Upper lobe of left lung (tissue), 4 donors: ENCODE results near the gene MAP1LC3A.

ENCODE experiments used
- CTCF ChIP-seq, 6 experiments: fragments of 450-650 bp in 4 of 6; fragments of 200-600 bp in 2 of 6; sonication (generic) in 2 of 6; IDR thresholded peaks; one replicate each; pipeline ENCODE4 v1.5.1; 2016 to 2019; ENCODE audit warnings: antibody characterized with exemption in 6 of 6
- EP300 ChIP-seq, 4 donors: sonication (generic); formaldehyde crosslinking; IDR thresholded peaks; one replicate each; pipeline ENCODE4 v1.5.1; 2017; ENCODE audit warnings: antibody characterized with exemption in 4 of 4, control low read depth in 2 of 4
- POLR2A ChIP-seq, 4 donors: fragments of 450-650 bp; IDR thresholded peaks; one replicate each; pipeline ENCODE4 v1.5.1; 2016 to 2017; ENCODE audit warnings: antibody characterized with exemption in 4 of 4, mild to moderate bottlenecking in 2 of 4
- POLR2AphosphoS5 ChIP-seq, 2 donors: sonication (generic); formaldehyde crosslinking; IDR thresholded peaks; one replicate each; pipeline ENCODE4 v1.5.1; 2017; ENCODE audit warnings: antibody characterized with exemption in 2 of 2

DNA sequence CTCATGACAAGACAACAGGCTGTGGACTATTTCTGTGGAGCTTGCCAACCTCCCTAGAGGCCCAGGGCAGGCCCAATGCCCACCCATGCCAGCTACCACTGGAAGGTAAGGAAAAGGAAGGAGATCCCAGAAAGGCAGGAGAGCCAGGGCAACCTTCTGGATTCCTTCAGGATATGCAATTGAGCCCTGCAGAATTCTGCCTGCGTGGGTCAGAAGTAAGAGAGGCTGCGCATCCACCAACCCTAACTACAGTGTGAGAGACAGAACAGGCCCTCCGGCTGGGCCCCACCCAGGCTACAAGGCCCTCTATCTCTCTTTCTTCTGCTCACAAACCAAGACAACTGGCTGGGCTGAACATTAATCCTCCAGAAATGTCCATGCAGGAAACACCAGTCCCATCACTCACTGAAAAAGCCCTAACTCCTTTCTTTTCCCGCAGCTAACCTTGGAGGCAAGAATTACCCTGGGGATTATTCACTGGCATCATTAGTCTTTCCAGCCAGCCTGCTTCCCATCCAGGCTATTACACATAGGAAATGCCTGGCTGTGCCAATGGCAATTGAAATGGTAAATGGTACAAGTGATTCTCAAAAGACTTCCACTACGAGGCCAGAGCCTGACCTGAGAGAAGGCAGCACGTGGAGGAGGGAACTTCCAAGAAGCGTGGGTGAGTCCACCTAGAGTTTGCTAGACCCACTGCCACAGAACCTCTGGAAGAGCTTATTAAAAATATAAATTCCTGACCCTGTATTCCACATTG is 15.2 kb downstream of the MAP1LC3A start:
- no peak for TF ChIP-seq CTCF (IDR thresholded peaks at IDR 0.05)
- no peak for TF ChIP-seq POLR2A (IDR thresholded peaks at IDR 0.05)
- TF ChIP-seq POLR2AphosphoS5 (IDR thresholded peaks at IDR 0.05): no peak
- TF ChIP-seq EP300 (IDR thresholded peaks at IDR 0.05): no peak
